Endothelial cell of hepatic sinusoid (primary cell): ENCODE data around the gene PHIP.

Experiments used
- in situ Hi-C: cut with HindIII; loops from 2 replicates; pipeline ENCODE4 v1.10.0; 2017; ENCODE audit warnings: low sequenced_read_pairs

Gene PHIP

GRCh38 chr6:79011940-79012339, 66.1 kb downstream of the PHIP start:
- in situ Hi-C loops = no loop called here

GRCh38 chr6:79010422-79010821, 67.6 kb downstream of the PHIP start:
- in situ Hi-C loops = no loop called here

- in situ Hi-C loops = no loop called here
Observed at GRCh38 chr6:79009819-79010218, 68.2 kb downstream of the PHIP start.

GRCh38 chr6:79005497-79005896, 72.6 kb downstream of the PHIP start:
- in situ Hi-C loops = no loop called here

GRCh38 chr6:79005024-79005423, 73.0 kb downstream of the PHIP start:
- in situ Hi-C loops = no loop called here

- in situ Hi-C loops = no loop called here
Observed at GRCh38 chr6:79004239-79004638, 73.8 kb downstream of the PHIP start.

- in situ Hi-C loops = no loop called here
Observed at GRCh38 chr6:79001415-79001814, 76.6 kb downstream of the PHIP start.

- in situ Hi-C loops = no loop called here
Observed at GRCh38 chr6:78999737-79000136, 78.3 kb downstream of the PHIP start.

GRCh38 chr6:78995946-78996345, 82.1 kb downstream of the PHIP start:
- in situ Hi-C loops = no loop called here

GRCh38 chr6:78995346-78995745, 82.7 kb downstream of the PHIP start:
- in situ Hi-C loops = no loop called here

- in situ Hi-C loops = no loop called here
Observed at GRCh38 chr6:78993955-78994354, 84.1 kb downstream of the PHIP start.

GRCh38 chr6:78989191-78989590, 88.9 kb downstream of the PHIP start:
- in situ Hi-C loops = loop anchor here (5.0 kb wide), 1 partner anchor 42 kb away; no protein-coding TSS in a partner anchor

- in situ Hi-C loops = loop anchor here (5.0 kb wide), 1 partner anchor 39 kb away; no protein-coding TSS in a partner anchor
Observed at GRCh38 chr6:78986161-78986560, 91.9 kb downstream of the PHIP start.

- in situ Hi-C loops = no loop called here
Observed at GRCh38 chr6:78984225-78984950, 93.7 kb downstream of the PHIP start.

- in situ Hi-C loops = no loop called here
Observed at GRCh38 chr6:78967191-78967590, 110.9 kb downstream of the PHIP start.

GRCh38 chr6:78966542-78966941, 111.5 kb downstream of the PHIP start:
- in situ Hi-C loops = no loop called here

GRCh38 chr6:78962448-78962847, 115.6 kb downstream of the PHIP start:
- in situ Hi-C loops = no loop called here

GRCh38 chr6:78954740-78955139, 123.3 kb downstream of the PHIP start:
- in situ Hi-C loops = no loop called here

- in situ Hi-C loops = no loop called here
Observed at GRCh38 chr6:78953798-78954197, 124.3 kb downstream of the PHIP start.

- in situ Hi-C loops = no loop called here
Observed at GRCh38 chr6:78952362-78952761, 125.7 kb downstream of the PHIP start.

GRCh38 chr6:78948785-78949184, 129.3 kb downstream of the PHIP start:
- in situ Hi-C loops = loop anchor here (5.0 kb wide), 1 partner anchor 39 kb away; no protein-coding TSS in a partner anchor

GRCh38 chr6:78947962-78948361, 130.1 kb downstream of the PHIP start:
- in situ Hi-C loops = loop anchor here (5.0 kb wide), 1 partner anchor 39 kb away; no protein-coding TSS in a partner anchor

- in situ Hi-C loops = loop anchor here (5.0 kb wide), 1 partner anchor 40 kb away; no protein-coding TSS in a partner anchor
Observed at GRCh38 chr6:78947529-78947928, 130.5 kb downstream of the PHIP start.
